GM19240 (cell line): ENCODE results near the gene YIF1B.
A peak's percentile ranks its signal among the peaks of the same experiment; 100 is the strongest.
"Not testable (repeated sequence)": the region's sequence is repeated elsewhere in the genome, so short reads cannot be mapped to it uniquely, and the experiment has no call there.

Experiments used
- DNase-seq: peaks from one replicate; pipeline ENCODE4 v3.0.0; 2011; ENCODE audit warnings: low spot score; ENCODE audit not compliant: insufficient read length

The YIF1B gene

DNA sequence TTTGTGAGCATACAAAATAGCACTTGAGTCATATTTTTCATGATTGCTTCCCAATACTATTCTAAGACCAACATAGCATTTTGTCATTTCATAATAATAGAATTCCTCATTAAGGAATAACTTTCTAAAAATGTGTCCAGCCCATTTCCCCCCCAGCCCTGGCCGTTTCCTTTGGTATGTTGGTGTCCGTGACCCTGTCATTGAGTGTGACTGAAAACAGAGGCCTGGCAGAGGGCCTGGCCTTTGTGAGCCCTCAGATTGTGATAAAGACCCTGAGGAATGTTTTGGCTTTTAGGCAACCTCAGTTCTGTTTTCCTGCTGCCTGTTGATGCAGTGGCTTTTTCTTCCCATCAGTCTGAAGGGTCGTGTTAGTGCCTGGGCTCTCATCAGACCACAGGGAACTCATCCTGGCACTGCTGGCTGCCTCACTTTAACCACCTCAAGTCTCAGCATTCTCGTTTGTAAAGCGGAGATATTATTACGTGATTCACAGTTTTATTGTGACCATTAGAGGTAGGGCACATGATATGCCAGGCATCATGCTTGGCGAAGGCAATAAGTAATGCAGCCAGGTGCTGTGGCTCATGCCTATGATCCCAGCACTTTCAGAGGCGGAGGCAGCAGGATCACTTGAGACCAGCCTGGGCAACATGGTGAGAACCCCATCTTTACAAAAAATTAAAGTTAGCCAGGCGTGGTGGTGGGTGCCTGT lies 37.6 kb downstream of the YIF1B start:
- no peak for DNase-seq

DNA sequence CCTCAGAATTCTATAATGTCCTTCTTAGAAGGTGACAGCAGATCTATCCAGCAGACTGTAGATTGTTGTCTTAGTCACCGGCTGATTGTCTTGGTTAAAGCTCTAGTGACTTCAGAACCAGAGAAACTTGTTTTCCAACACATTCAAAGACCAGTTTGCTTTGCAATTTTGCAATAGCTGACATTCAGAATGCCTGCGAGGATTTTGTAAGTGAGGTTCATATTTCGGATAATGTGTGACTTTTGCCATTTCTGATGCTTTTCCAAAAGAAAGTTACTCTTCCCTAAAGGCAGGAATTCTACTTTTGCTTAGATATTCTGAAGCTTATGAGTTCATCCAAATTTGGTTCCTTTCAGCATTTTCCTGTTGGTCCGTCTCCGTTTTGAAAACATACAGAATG lies 38.2 kb downstream of the YIF1B start:
- no peak for DNase-seq

DNA sequence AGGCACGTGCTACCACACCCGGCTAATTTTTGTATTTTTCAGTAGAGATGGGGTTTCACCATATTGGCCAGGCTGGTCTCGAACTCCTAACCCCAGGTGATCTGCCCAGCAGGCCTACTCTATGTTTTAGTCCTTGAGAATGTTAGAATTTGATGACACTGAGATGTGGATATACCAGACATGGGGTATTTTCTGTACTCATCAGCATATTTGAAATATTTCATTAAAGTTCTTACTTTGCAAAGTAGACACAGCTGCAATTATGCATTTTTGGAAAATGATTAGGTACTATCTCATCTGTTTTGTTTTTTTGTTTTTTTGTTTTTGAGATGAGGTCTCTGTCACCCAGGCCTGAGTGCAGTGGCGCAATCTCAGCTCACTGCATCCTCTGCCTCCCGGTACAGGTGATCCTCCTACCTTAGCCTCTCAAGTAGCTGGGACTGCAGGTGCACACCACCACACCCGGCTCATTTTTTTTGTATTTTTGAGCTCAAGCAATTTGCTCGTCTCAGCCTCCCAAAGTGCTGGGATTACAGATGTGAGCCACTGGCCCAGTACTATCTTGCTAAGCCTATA lies 38.7 kb downstream of the YIF1B start:
- no peak for DNase-seq

DNA sequence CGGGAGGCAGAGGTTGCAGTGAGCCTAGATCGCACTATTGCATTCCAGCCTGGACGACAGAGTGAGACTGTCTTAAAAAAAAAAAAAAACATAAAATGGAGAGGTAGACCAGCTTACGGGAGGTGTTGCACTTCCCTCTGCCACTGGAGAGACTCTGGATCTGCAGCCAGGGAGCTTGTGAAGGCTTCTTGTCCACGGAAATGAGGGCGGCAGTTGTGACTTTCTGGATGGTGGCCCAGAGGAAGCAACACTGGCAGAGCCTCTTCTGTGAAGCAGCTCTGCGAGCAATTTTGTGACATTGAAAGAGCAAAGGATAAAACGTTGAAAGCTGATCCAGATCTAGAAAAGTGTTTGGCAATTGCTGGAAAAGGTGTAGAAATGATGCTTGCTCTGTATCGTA lies 41.0 kb downstream of the YIF1B start:
- no peak for DNase-seq

DNA sequence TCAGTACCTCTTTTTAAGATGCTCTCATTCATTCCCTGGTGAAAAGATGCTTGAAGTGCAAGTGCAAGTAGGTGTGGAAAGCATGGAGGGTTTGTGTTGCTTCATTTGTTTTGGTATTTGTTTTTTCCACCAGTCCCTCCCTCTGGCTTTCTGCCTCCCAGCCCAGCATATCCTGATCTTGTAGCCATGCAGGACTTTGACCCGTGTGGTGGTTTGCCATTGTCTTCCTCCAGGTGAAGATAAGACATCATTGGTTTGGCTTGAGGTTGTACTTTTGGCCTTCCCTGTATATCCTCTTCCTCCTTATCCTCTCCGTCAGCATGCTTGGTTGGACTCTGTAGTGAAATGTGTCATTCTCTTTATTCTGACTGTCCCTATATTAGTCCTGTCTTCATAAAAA lies 42.2 kb downstream of the YIF1B start:
- no peak for DNase-seq

DNA sequence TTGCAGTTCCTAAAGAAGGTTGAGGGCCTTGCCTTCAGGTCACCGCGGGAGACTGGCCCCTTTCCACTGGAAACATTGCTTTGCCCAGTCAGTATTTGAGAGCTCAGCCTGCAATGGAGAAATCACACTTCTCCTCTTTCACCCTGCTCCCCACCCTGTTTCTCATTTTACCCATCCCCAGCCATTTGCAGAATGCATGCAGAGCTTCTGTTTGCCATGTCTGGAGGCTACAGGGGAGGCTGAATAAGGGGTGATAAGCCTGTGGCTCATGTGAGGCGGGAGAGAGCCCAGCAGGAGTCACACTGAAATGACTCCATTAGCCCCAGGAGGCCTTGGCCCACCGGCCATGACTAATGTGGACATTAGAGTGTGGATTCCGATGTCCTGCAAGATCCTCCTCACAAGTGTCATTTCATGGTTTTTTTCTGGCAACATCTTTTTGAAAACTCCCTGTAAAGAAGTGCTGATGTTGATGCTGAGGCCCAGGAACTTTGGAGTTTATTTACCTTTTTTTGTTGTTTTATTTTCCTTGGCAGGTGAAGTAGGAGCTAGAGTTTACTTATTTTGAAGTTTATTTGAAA lies 45.1 kb downstream of the YIF1B start:
- DNase-seq, result no peak

DNA sequence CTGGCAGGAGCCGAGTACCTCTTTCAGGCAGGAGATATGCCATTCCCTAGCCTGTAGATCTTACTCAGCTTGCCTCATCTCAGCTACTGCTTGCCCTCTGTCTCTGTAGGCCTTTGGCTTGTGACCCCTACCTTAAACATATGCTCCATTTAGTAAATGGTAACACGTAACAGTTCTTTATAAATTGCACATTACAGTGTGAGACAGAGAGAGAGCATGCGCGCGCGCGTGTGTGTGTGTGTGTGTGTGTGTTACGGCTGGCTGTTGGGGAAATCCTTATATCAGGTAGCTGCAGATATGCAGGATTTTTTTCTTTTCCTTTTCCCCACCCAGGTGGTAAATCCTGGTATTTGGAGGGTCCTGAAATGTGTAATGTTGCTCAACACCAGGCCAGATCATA lies 47.2 kb downstream of the YIF1B start:
- DNase-seq, result no peak

DNA sequence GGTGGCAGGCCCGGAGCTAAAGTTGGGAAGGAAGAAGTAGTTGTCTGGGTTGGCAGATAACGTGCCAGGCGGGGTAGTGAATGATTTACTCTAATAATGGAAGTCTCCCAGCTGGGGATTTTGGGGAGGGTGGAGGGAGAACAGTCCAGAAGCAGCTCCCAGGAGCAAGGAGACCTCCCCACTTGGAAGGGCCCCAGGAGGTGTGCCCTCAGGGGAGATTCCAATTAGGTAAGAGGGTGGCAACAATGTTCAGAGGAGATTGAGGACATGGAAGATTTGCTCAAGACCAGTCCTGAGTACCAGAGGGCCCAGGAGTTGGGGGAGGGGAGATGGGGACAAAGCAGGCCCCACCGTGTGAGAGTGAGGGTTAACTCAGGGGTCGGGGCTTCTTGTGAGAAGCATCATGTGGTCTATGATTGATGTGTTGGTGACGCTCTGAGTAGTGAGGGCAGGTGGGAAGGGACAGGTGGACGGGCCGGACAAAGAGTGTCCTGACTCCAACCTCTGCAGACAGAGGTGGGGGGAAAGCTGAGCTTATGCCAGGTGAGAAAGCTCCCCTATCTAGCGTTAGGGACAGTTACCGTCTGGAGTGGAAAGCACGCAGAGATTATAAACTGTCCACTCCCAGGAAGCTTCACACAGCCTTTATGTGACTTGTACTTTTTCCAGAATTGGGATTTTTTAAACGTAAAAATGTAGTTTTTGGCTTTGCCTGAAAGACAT lies 47.8 kb downstream of the YIF1B start:
- DNase-seq, result no peak

DNA sequence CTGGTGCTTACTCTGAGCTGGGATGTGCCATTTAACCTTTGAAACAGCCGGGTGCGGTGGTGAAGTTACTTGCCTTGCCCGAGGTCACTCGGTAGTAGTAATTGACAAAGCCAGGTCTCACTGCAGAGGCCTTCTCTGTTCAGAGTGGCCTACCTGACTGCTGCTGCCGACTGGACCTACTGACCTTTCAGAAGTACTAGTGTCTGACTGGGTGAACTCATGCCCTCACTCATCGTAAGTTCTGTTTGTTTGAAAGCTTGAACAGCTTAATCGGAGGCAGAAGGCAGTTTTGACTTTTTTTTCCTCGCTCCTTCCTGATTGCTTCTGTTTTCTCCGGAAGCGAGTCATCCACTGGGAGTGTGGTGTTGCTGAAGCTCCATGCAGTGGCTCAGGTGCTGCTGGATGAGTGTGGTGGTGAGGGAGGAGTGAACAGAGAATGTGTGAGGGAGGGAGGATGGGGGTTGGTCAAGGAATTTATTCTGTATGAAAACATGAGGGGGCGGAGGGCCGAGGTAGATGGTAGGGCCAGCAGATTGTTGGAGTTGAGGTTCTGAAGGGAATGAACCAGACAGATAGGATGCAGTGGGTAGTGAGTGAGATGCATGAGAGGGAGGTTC lies 48.7 kb downstream of the YIF1B start:
- no peak for DNase-seq

DNA sequence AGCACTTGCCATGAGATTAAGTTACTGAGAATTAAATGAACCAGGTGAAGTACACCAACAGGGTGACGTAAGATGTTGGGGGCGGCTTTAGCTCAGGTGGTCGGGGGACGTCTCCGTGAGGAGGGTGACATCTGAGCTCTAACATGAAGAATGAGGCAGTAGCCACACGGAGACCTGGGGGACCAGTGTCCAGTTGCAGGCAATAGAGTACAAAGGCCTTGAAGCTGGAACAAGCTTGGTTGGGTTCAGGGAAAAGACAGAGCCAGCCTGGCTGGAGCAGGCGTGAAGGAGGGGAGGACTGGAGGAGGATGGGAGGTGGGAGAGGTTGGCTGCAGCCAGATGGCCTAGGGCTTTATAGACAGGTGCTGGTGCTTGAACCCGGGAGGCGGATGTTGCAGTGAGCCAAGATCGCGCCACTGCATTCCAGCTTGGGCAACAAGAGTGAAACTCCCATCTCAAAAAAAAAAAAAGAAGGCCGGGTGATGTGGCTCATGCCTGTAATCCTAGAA lies 49.8 kb downstream of the YIF1B start:
- DNase-seq, result no peak

DNA sequence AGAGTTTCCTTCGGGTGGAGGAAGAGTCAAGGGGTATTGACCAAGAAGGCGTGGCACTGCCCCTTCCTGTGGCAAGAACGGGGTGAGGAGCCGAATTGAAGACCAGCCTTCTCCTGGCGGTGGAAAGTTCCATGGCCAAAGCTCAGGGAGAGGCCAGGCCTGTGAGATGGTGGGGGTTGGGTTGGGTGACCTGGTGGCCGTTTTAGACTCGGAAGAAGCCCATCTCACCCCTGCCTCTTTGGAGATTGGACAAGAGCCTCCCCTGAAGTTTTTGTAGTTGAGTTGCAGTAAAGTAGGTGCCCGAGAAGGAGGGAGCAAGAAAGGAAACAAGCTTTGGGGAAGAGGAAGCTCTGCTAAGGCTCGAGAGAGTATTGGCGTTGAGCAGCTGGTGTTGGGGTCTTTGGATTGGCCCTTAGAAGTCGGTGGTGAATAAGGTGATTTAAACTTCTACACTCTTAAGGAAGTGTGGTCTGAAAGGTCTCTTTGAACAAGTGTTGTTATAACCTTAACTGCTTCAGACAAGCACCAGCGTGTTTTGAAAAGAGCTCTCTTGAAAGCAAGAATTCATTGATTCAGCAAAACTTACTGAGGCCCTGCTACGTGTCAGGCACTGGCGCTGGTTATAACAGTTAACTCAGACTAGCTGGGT lies 50.4 kb downstream of the YIF1B start:
- DNase-seq, result no peak

DNA sequence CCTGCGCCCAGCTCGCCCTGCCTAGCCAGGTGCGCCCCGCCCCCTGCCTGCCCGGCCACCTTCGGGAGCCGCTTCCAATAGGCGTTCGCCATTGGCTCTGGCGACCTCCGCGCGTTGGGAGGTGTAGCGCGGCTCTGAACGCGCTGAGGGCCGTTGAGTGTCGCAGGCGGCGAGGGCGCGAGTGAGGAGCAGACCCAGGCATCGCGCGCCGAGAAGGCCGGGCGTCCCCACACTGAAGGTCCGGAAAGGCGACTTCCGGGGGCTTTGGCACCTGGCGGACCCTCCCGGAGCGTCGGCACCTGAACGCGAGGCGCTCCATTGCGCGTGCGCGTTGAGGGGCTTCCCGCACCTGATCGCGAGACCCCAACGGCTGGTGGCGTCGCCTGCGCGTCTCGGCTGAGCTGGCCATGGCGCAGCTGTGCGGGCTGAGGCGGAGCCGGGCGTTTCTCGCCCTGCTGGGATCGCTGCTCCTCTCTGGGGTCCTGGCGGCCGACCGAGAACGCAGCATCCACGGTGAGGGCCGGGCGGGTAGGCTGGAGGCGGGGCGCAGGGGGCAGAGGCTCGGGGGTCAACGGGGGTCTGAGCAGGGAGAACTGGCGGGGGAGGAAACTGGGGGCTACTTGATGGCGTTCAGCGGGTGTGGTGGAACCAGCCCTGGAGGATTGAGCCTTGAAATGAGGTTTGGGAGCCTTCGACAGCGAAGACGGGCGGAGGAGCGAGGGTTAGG lies 51.1 kb downstream of the YIF1B start, which contains the start of gene SPINT2:
Gene SPINT2 (plus strand): TSS at position 88 of the 727 bp plus-strand sequence. CDS start 320 bp downstream, at position 408.
- no peak for DNase-seq

DNA sequence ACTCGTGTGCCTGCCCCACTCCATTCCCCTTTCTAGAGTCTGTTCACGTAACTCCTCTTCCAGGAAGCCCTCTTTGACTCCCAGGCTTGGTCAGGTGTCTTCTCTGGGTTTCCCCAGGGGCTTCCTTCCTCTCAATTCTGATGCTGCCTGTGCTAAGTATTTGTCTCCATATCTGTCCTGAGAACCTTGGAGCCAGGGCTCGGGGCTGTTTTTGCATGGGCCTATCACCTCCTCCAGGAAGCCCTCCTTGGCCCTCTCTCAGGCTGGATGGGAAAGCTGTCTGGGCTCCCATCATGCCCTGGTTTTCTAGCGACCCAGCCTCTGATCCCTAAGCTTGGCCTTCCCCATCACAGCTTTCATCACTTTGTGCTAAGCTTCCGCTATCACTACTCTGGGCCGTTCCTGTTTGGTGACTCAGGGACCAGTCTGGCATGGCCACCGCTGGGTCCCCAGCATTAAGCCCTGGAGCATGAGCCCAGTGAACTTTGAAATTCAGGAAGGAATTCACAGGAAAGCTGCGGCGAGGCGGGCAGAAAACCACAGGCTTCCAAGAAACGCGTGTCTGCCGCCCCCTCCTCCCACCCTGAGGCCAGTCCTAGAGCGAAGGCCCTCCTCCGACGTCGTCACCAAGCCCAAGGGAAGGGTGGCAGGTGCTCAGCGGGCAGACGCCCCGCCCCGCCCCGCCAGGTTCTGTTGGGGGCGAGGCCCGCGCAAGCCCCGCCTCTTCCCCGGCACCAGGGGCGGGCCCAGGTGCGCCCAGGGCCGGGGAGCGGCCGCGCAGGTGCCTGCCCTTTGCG lies 51.9 kb downstream of the YIF1B start:
- DNase-seq, result peak; percentile 33

DNA sequence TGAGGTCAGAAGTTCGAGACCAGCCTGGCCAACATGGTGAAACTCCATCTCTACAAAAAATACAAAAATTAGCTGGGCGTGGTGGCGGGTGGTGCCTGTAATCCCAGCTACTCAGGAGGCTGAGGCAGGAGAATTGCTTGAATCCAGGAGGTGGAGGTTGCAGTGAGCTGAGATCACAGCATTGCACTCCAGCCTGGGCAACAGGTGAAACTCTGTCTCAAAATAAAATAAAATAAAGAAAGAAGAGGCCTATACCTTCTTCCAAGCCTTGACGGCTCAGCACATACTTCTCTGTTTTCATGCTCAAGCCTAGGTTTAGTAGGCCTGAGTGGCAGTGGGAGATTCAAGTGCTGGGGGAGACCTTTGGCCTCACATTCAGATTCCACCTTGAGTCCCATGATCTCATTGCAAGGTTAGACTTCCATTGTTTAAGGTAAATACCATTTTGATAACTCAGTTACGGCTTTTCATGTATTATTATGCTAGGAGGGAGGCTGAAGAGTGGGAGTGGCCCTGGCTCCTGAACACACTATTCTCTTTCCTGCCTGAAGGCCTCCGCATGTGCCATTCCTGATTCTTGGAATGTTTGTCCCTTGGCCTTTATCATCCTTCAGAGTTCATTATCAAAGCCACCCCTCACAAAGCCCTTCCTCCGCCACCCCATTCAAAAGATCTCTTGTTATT lies 53.0 kb downstream of the YIF1B start:
- DNase-seq, result no peak

DNA sequence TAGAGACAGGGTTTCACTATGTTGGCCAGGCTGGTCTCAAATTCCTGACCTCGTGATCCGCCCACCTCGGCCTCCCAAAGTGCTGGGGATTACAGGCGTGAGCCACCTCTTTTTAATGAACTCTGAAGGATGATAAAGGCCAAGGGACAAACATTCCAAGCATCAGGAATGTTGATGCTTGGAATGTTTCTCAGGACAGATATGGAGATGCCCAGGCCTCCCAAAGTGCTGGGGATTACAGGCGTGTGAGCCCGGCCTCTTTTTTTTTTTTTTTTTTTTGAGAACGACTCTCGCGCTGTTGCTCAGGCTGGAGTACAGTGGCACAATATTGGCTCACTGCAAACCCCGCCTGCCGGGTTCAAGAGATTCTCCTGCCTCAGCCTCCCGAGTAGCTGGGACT lies 53.8 kb downstream of the YIF1B start:
- not testable (repeated sequence) for DNase-seq

DNA sequence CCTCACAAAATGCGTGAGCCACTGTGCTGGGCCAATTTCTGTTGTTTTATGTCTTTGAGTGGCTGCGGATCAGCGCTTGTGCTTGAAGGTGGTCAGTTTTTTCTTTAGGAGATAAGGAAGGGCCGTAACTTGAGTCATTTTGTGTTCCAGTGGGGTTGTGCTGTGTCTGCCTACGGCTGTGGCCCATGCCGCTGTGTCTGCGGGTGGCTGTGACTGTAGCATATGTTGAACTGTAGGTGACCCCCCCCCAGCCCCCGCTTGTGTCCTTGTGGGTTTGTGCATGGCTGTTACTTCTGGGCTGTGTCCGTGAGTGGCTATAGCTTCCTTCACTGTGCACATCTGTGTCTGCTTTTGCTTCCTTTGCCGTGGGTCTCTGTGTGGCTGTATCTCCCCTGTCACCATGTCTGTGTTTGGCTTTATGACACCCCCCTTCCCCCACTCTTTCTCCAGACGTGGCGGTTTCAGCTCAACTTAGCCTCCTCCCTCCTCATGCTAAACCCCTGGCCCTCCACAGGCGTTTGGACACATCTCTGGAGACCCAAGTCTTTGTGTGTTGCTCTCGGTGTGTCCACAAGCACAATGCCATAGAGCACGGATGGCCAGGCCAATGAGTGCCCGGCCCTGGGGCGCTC lies 60.2 kb downstream of the YIF1B start:
- DNase-seq, result no peak

DNA sequence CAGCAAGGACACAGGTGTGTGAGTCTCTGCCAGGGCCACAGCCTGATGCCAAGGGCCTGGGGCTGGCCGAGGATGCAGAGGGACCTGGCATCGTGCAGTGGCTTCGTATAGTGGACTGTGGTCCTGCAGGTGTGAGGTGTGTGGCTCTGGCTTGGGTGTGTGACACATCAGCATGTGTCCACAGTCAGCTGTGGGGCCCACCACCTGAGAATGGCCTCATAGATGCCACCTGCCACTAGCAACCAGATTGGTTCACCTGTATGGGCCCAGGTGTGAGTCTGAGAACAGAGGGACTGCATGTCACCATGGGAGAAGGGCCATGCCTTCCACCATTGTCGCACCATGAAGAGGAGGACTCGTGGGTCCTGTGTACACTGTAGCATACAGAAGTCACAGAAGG lies 62.0 kb downstream of the YIF1B start:
- no peak for DNase-seq
